Neural crest cell (in vitro differentiated cells): ENCODE results near the gene CSNK2B. TPM values are rescaled to one million over a fixed set of nuclear protein-coding genes. Genes with fewer than 3 reads are reported as not detected.
A peak's percentile ranks its signal among the peaks of the same experiment; 100 is the strongest.

Source experiments
- DNase-seq: peaks from one replicate; pipeline ENCODE4 v3.0.0; 2021; ENCODE audit warnings: low read depth, mixed read lengths, low spot score
- H3K27ac Mint-ChIP-seq: one replicate; pipeline ENCODE4 v1.8.0; 2021; ENCODE audit warnings: mild to moderate bottlenecking, mixed read lengths; ENCODE audit not compliant: unreplicated experiment
- H3K27me3 Mint-ChIP-seq: 2 replicates; pipeline ENCODE4 v1.8.0; 2021; ENCODE audit warnings: low read depth, mild to moderate bottlenecking, mixed read lengths
- H3K36me3 Mint-ChIP-seq: 2 replicates; pipeline ENCODE4 v1.8.0; 2021; ENCODE audit warnings: low read depth, mild to moderate bottlenecking, mixed read lengths
- H3K4me1 Mint-ChIP-seq: 2 replicates; pipeline ENCODE4 v1.8.0; 2021; ENCODE audit warnings: mixed read lengths
- H3K4me3 Mint-ChIP-seq: one replicate; pipeline ENCODE4 v1.8.0; 2021; ENCODE audit warnings: mild to moderate bottlenecking, mixed read lengths
- H3K9me3 Mint-ChIP-seq: 2 replicates; pipeline ENCODE4 v1.8.0; 2021; ENCODE audit warnings: mixed read lengths
- CTCF ChIP-seq: fragments of 200-600 bp; sonication (generic); conservative IDR thresholded peaks from 2 replicates; pipeline ENCODE4 v1.5.0; 2021; ENCODE audit warnings: antibody characterized with exemption, mild to moderate bottlenecking
- total RNA-seq: library from RNA; stranded (reverse); gene quantifications from 2 replicates; pipeline ENCODE4 v1.2.1, GENCODE V29; 2021

The CSNK2B gene
- total RNA-seq, 1 donor from 2014 or later: 188 TPM

- no peaks in the 10 kb centered on the region for H3K9me3 Mint-ChIP-seq
- H3K4me1 Mint-ChIP-seq: peaks cover 6% of the 10 kb centered on the region
- no peak for DNase-seq
- no peak overlapping the region for H3K27ac Mint-ChIP-seq
- no peak for TF ChIP-seq CTCF
- peaks cover 50% of the 10 kb centered on the region for H3K36me3 Mint-ChIP-seq
- no peaks in the 10 kb centered on the region for H3K27me3 Mint-ChIP-seq
- H3K4me3 Mint-ChIP-seq: peak overlapping the region; percentile 61
Measured at GRCh38 chr6:31627690-31628287, 38.1 kb upstream of the CSNK2B start.

- Mint-ChIP-seq H3K27ac (no peak overlapping the region), H3K27me3 (no peaks in the 10 kb centered on the region), H3K9me3 (no peaks in the 10 kb centered on the region), H3K36me3 (peaks cover 46% of the 10 kb centered on the region), H3K4me3 (peak overlapping the region; percentile 21), H3K4me1 (peaks cover 3% of the 10 kb centered on the region)
- no peak for TF ChIP-seq CTCF
- no peak for DNase-seq
Measured at GRCh38 chr6:31629014-31629413, 36.9 kb upstream of the CSNK2B start.

DNA sequence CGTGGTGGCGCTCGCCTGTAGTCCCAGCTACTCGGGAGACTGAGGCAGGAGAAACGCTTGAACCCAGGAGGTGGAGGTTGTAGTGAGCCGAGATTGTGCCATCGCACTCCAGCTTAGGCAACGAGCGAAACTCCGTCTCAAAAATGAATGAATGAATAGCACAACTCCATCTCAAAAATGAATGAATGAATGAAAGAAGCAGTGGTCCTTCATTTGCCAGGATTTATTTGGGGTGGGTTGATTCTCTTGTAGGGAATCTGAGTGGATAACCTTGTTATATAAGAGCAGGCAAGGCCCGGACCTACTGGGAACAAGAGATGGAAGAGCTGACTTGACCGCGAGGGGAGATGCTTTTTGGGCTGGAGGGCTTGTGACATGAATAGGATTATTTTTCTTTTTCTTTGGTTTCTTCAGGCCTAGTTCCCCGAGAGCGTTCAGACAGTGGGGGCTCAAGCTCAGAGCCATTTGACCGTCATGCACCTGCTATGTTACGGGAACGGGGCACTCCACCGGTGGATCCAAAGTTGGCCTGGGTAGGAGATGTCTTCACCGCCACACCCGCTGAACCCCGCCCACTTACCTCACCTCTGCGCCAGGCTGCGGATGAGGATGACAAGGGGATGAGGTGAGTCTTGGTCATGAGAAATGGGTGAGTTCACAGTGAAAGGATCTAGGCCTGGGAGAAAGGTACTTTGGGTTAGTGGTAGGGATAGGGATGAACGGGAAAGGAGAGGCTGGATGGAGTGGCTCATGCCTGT, 35.5 kb upstream of the CSNK2B start:
- Mint-ChIP-seq H3K27me3 (no peaks in the 10 kb centered on the region), H3K9me3 (no peaks in the 10 kb centered on the region), H3K4me1 (peaks cover 4% of the 10 kb centered on the region), H3K4me3 (peak overlapping the region; percentile 38), H3K27ac (peak overlapping the region; percentile 6), H3K36me3 (peaks cover 50% of the 10 kb centered on the region)
- no peak for DNase-seq
- TF ChIP-seq CTCF: no peak

GRCh38 chr6:31631209-31631608, 34.7 kb upstream of the CSNK2B start:
- Mint-ChIP-seq H3K27me3 (no peaks in the 10 kb centered on the region), H3K27ac (no peak overlapping the region), H3K4me1 (peaks cover 4% of the 10 kb centered on the region)

GRCh38 chr6:31631681-31632278, 34.1 kb upstream of the CSNK2B start:
- no peak for TF ChIP-seq CTCF
- Mint-ChIP-seq H3K4me1 (peaks cover 4% of the 10 kb centered on the region), H3K4me3 (peak overlapping the region; percentile 41), H3K36me3 (peaks cover 45% of the 10 kb centered on the region), H3K9me3 (no peaks in the 10 kb centered on the region), H3K27me3 (no peaks in the 10 kb centered on the region), H3K27ac (no peak overlapping the region)
- no peak for DNase-seq

More at GRCh38 chr6:31631209-31631608, 34.7 kb upstream of the CSNK2B start:
- no peak for DNase-seq
- no peaks in the 10 kb centered on the region for H3K9me3 Mint-ChIP-seq
- peaks cover 44% of the 10 kb centered on the region for H3K36me3 Mint-ChIP-seq
- TF ChIP-seq CTCF: no peak
- H3K4me3 Mint-ChIP-seq: peak overlapping the region; percentile 38
